Measurements from ENCODE around the gene APOL3. TPM values are rescaled to one million over a fixed set of nuclear protein-coding genes. Genes with fewer than 3 reads are reported as not detected.

Gene APOL3
- total RNA-seq, 1 experiment from 2014 or later, result 19.3 TPM

DNA sequence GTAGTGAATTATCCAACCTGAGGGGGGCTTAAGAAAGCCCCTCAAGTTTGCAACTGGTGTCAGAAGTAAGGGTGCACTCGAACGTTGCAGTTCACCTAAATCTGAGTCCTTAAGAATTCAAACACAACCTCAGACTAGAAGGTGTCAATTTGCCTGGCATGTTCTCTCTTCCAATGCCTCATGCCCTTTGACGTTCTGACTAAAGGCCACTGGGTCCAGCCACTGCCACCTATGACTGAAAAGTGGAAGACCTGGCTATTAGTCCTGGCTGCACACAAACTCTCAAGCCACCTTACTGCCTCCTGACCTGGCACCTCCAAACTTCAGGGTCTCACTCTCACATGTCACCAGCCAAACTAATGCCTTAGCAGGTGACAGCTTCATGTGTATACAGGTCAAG lies 33.0 kb upstream of the APOL3 start:
- Histone ChIP-seq H3K79me2 (ENCODE audit: low read depth) (no peaks in the 10 kb centered on the region), H3K9me3 (ENCODE audit: insufficient read depth, low read depth) (no peaks in the 10 kb centered on the region), H2AFZ (no peak overlapping the region), H3K27me3 (ENCODE audit: insufficient read depth, low read depth) (peaks cover 23% of the 10 kb centered on the region; the same call in 1 of the 2 replicates), H4K20me1 (ENCODE audit: insufficient read depth) (no peaks in the 10 kb centered on the region), H3K4me1 (replicated peaks; ENCODE audit: insufficient read depth) (no peaks in the 10 kb centered on the region), H3K4me3 (no peak overlapping the region), H3K27ac (no peak overlapping the region), H3F3A (ENCODE audit: insufficient read depth, low read depth) (no peaks in the 10 kb centered on the region), H3K36me3 (ENCODE audit: low read depth) (no peaks in the 10 kb centered on the region), H3K9me2 (ENCODE audit: insufficient read depth) (no peaks in the 10 kb centered on the region), H3K4me2 (no peak overlapping the region)
- intact Hi-C loops (cut with micrococcal nuclease; ENCODE audit: unreplicated experiment), result no loop called here
- no TSS peak for BruUV-seq (replicated peaks)
- DNase-seq, result no peak
- TF ChIP-seq, protein P1, sequence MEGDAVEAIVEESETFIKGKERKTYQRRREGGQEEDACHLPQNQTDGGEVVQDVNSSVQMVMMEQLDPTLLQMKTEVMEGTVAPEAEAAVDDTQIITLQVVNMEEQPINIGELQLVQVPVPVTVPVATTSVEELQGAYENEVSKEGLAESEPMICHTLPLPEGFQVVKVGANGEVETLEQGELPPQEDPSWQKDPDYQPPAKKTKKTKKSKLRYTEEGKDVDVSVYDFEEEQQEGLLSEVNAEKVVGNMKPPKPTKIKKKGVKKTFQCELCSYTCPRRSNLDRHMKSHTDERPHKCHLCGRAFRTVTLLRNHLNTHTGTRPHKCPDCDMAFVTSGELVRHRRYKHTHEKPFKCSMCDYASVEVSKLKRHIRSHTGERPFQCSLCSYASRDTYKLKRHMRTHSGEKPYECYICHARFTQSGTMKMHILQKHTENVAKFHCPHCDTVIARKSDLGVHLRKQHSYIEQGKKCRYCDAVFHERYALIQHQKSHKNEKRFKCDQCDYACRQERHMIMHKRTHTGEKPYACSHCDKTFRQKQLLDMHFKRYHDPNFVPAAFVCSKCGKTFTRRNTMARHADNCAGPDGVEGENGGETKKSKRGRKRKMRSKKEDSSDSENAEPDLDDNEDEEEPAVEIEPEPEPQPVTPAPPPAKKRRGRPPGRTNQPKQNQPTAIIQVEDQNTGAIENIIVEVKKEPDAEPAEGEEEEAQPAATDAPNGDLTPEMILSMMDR (conservative IDR thresholded peaks at IDR 0.05), result no peak
- TF ChIP-seq EZH2 (IDR thresholded peaks at IDR 0.05; ENCODE audit: low read depth), result no peak
- ChIA-PET POLR2A (ENCODE audit: unreplicated experiment) (no interaction called here), CTCF (no interaction called here)

DNA sequence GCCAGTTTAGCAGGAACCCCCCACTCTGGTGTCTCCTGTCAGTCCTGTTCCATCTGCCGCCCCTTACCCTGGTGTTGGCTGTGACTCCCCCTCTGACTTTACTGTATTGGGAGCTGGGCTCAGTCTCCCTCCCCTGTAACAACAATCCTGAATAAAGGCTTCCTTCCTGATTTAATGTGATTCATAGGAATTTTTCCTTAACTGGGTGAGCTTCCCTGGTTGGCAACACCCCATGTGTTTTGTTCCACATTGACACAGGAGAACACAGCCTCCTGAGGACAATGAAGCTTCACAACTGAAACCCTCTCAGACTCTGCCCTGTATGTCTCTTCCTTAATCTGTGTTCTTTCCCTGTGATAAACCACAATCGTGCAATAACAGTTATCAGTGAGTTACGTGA lies 32.6 kb upstream of the APOL3 start:
- Histone ChIP-seq H3K36me3 (ENCODE audit: low read depth) (no peaks in the 10 kb centered on the region), H4K20me1 (ENCODE audit: insufficient read depth) (no peaks in the 10 kb centered on the region), H3K27ac (no peak overlapping the region), H3K27me3 (ENCODE audit: insufficient read depth, low read depth) (peaks cover 27% of the 10 kb centered on the region; the same call in 1 of the 2 replicates), H3K9me2 (ENCODE audit: insufficient read depth) (no peaks in the 10 kb centered on the region), H3F3A (ENCODE audit: insufficient read depth, low read depth) (no peaks in the 10 kb centered on the region), H3K4me2 (no peak overlapping the region), H3K4me1 (replicated peaks; ENCODE audit: insufficient read depth) (no peaks in the 10 kb centered on the region), H3K9me3 (ENCODE audit: insufficient read depth, low read depth) (no peaks in the 10 kb centered on the region), H3K4me3 (no peak overlapping the region), H3K79me2 (ENCODE audit: low read depth) (no peaks in the 10 kb centered on the region), H2AFZ (no peak overlapping the region)
- no peak for DNase-seq
- TF ChIP-seq, protein P1 (conservative IDR thresholded peaks at IDR 0.05), result no peak
- TF ChIP-seq EZH2 (IDR thresholded peaks at IDR 0.05; ENCODE audit: low read depth), result no peak
- ChIA-PET CTCF (no interaction called here), POLR2A (ENCODE audit: unreplicated experiment) (no interaction called here)
- intact Hi-C loops (cut with micrococcal nuclease; ENCODE audit: unreplicated experiment), result no loop called here
- no TSS peak for BruUV-seq (replicated peaks)

DNA sequence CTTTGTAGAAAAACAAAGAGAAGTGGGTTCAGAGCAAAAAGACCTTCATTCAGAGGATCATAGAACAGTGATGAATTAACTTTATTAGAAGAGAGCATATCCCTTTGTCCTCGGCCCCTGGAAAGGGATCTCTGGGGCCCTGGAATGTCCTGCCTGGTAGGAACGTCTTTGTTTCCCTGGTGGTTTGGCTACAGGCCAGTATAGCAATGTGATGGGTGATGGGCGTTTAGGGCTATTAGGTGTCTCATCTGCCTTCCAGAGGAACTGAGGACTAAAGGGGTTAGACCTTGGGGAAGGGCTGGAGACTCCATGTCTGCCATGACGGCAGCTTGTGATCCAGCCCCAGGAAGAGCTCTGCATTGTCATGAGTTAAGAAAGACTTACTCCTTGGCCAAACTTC lies 32.0 kb upstream of the APOL3 start:
- intact Hi-C loops (cut with micrococcal nuclease; ENCODE audit: unreplicated experiment), result no loop called here
- H3K79me2 ChIP-seq (ENCODE audit: low read depth), result no peaks in the 10 kb centered on the region
- no TSS peak for BruUV-seq (replicated peaks)
- H3K4me1 ChIP-seq (replicated peaks; ENCODE audit: insufficient read depth), result no peaks in the 10 kb centered on the region
- no peak overlapping the region for H3K4me3 ChIP-seq
- H3K9me3 ChIP-seq (ENCODE audit: insufficient read depth, low read depth), result no peaks in the 10 kb centered on the region
- H2AFZ ChIP-seq, result no peak overlapping the region
- no peak for DNase-seq
- CTCF ChIA-PET, result interaction anchor here (1.5 kb wide), 1 partner anchor 94 kb away, joined by 4 read pairs; no protein-coding TSS in a partner anchor
- POLR2A ChIA-PET (ENCODE audit: unreplicated experiment), result no interaction called here
- H3K9me2 ChIP-seq (ENCODE audit: insufficient read depth), result no peaks in the 10 kb centered on the region
- TF ChIP-seq, protein P1 (conservative IDR thresholded peaks at IDR 0.05), result no peak
- no peak for TF ChIP-seq EZH2 (IDR thresholded peaks at IDR 0.05; ENCODE audit: low read depth)
- no peak overlapping the region for H3K27ac ChIP-seq
- peaks cover 27% of the 10 kb centered on the region; the same call in 1 of the 2 replicates for H3K27me3 ChIP-seq (ENCODE audit: insufficient read depth, low read depth)
- H4K20me1 ChIP-seq (ENCODE audit: insufficient read depth), result no peaks in the 10 kb centered on the region
- no peak overlapping the region for H3K4me2 ChIP-seq
- no peaks in the 10 kb centered on the region for H3K36me3 ChIP-seq (ENCODE audit: low read depth)
- no peaks in the 10 kb centered on the region for H3F3A ChIP-seq (ENCODE audit: insufficient read depth, low read depth)

Measured in PC-9 (cell line).